Activated naive CD4-positive, alpha-beta T cell treated with anti-CD3 and anti-CD28 coated beads for 36 hours (primary cell): ENCODE measurements around the gene EPS8L1. TPM values are rescaled to one million over a fixed set of nuclear protein-coding genes. Genes with fewer than 3 reads are reported as not detected.

Experiments
- CTCF ChIA-PET: fragments of 350-600 bp; sonication (Branson Sonifier 250); formaldehyde crosslinking; loops from one replicate; lab custom pipeline; 2021; ENCODE audit warnings: antibody characterized with exemption; lab: Charles Lee
- DNase-seq: peaks from one replicate; pipeline ENCODE4 v3.0.0-alpha.2; 2020
- H3K27ac Mint-ChIP-seq: one replicate; pipeline ENCODE4 v1.8.0; 2021; ENCODE audit warnings: mild to moderate bottlenecking, mixed read lengths
- H3K27me3 Mint-ChIP-seq: one replicate; pipeline ENCODE4 v1.8.0; 2021; ENCODE audit warnings: low read depth, mixed read lengths
- H3K36me3 Mint-ChIP-seq: one replicate; pipeline ENCODE4 v1.8.0; 2021; ENCODE audit warnings: low read depth, mixed read lengths
- H3K4me1 Mint-ChIP-seq: one replicate; pipeline ENCODE4 v1.8.0; 2021; ENCODE audit warnings: low read depth, mixed read lengths
- H3K4me3 Mint-ChIP-seq: one replicate; pipeline ENCODE4 v1.8.0; 2021; ENCODE audit warnings: mild to moderate bottlenecking, moderate library complexity, mixed read lengths
- H3K9me3 Mint-ChIP-seq: one replicate; pipeline ENCODE4 v1.8.0; 2021; ENCODE audit warnings: mixed read lengths
- intact Hi-C: fragments of 100-400 bp; cut with micrococcal nuclease; formaldehyde crosslinking; loops from one replicate; pipeline ENCODE4 v1.15.1; 2023
- total RNA-seq, 2 experiments: library from RNA; stranded (reverse); gene quantifications; one replicate each; pipeline ENCODE4 v1.2.3, GENCODE V29; 2021

Gene EPS8L1
- total RNA-seq, 2 experiments from 2014 or later = 0.88 to 0.89 TPM

- Mint-ChIP-seq H3K9me3 (no peaks in the 10 kb centered on the region), H3K27ac (peak overlapping the region; percentile 65), H3K4me1 (peaks cover 20% of the 10 kb centered on the region), H3K27me3 (no peaks in the 10 kb centered on the region), H3K4me3 (peak overlapping the region; percentile 35), H3K36me3 (peaks cover 14% of the 10 kb centered on the region)
- intact Hi-C loops = no loop called here
- CTCF ChIA-PET = no interaction called here
- DNase-seq = peak; percentile 62
Observed at GRCh38 chr19:55041627-55042343, 33.9 kb upstream of the EPS8L1 start.

DNA sequence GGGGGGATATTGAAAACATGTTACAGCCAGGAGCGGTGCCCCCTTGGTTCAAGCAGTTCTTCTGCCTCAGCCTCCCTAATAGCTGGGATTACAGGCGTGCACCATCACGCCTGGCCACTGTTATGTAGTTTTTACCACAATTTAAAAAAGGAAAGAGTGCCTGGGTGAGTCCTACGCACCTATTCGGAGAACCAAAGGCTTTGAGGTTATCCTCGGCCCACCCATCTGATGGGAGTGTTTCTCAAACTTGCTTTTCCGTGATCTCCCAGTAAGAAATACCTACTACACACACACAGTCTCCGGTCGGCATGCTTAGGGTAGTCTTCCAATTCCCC, 33.4 kb upstream of the EPS8L1 start:
- DNase-seq = no peak
- Mint-ChIP-seq H3K27ac (peak overlapping the region; percentile 65), H3K27me3 (no peaks in the 10 kb centered on the region), H3K36me3 (peaks cover 14% of the 10 kb centered on the region), H3K4me3 (peak overlapping the region; percentile 35), H3K9me3 (no peaks in the 10 kb centered on the region), H3K4me1 (peaks cover 20% of the 10 kb centered on the region)
- intact Hi-C loops = no loop called here
- CTCF ChIA-PET = no interaction called here

DNA sequence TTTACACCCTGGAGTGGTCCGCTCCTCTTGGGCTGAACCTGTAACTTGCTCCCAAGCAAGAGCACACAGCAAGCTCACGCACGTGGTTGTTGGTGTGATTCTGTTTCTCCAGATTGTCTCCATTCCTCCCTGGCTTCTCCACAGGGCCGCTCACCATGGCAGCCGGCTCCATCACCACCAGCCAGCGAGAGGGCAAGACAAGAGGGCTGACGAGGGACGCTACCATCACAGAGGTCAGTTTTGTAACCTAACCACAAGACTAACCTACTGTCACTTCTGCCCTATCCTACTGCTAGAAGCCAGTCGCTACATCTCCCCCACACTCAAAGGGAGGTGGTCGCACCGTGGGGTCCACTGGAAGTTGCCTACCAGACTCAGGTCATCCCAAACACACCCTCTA, 33.0 kb upstream of the EPS8L1 start:
- CTCF ChIA-PET = no interaction called here
- peaks cover 16% of the 10 kb centered on the region for H3K36me3 Mint-ChIP-seq
- H3K27ac Mint-ChIP-seq = peak overlapping the region; percentile 65
- H3K9me3 Mint-ChIP-seq = no peaks in the 10 kb centered on the region
- DNase-seq = no peak
- intact Hi-C loops = no loop called here
- H3K27me3 Mint-ChIP-seq = no peaks in the 10 kb centered on the region
- peaks cover 20% of the 10 kb centered on the region for H3K4me1 Mint-ChIP-seq
- no peak overlapping the region for H3K4me3 Mint-ChIP-seq

- no peaks in the 10 kb centered on the region for H3K9me3 Mint-ChIP-seq
- CTCF ChIA-PET = no interaction called here
- intact Hi-C loops = no loop called here
- no peak overlapping the region for H3K4me3 Mint-ChIP-seq
- H3K27ac Mint-ChIP-seq = peak overlapping the region; percentile 30
- H3K36me3 Mint-ChIP-seq = peaks cover 26% of the 10 kb centered on the region
- no peak for DNase-seq
- H3K27me3 Mint-ChIP-seq = no peaks in the 10 kb centered on the region
- peaks cover 20% of the 10 kb centered on the region for H3K4me1 Mint-ChIP-seq
Observed at GRCh38 chr19:55044286-55044685, 31.4 kb upstream of the EPS8L1 start.

GRCh38 chr19:55044771-55045716, 30.6 kb upstream of the EPS8L1 start:
- H3K9me3 Mint-ChIP-seq = no peaks in the 10 kb centered on the region
- no peak overlapping the region for H3K4me3 Mint-ChIP-seq
- intact Hi-C loops = no loop called here
- peaks cover 18% of the 10 kb centered on the region for H3K4me1 Mint-ChIP-seq
- no peak for DNase-seq
- CTCF ChIA-PET = no interaction called here
- no peak overlapping the region for H3K27ac Mint-ChIP-seq
- no peaks in the 10 kb centered on the region for H3K27me3 Mint-ChIP-seq
- H3K36me3 Mint-ChIP-seq = peaks cover 24% of the 10 kb centered on the region

DNA sequence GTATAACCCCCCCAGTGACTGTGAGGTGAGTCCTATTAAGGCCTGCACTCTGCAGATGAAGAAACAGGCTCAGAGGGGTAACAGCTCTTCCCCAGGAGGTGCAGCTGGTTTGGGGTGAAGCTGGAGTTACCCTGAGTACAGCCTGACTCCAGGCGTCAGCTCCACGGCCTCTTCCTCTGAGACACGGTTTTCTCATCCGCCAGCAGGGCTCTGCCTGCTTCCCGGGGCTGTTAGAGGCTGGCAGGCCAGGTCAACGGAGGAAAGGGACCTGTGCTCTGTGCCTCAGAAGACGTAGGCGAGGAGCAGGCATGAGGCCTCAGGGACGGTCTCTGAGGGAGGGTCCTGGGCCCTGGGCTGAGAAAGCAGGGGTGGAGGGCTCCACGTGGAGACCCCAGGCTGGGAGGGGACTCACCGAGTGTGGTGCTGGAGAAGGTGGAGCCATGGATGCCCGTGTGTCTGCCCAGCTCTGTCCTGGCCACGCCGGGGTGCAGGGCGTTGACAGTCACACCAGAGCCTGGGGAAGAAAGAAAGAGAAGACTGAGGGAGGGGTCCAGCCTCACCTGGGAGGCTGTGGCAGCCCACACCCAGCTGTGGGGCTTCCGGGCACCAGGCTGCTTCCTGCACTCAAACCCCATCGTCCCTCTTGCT, 28.6 kb upstream of the EPS8L1 start:
- CTCF ChIA-PET = no interaction called here

DNA sequence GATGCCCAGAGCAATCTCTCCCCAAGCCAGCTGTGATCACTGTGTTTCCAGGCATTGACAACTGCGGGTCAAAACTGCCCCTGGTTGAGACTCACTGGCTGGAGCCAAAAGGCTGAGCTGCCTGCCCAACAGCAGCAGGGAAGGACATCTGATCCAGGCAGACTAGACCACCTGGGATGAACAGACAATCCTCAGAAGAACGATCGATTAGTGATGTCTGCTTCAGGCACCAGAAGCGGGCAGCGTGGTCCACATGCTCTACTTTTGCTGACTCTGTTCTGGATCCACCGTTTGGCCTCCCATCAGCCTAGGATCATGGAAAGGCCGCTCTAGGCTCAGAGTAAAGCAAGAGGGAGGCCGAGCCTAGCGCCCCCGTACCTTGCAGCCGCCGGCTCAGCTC, 27.7 kb upstream of the EPS8L1 start:
- Mint-ChIP-seq H3K4me1 (no peaks in the 10 kb centered on the region), H3K27me3 (no peaks in the 10 kb centered on the region), H3K27ac (no peak overlapping the region), H3K36me3 (peaks cover 29% of the 10 kb centered on the region), H3K9me3 (no peaks in the 10 kb centered on the region), H3K4me3 (no peak overlapping the region)
- CTCF ChIA-PET = no interaction called here
- DNase-seq = no peak
- intact Hi-C loops = no loop called here

More for the DNA sequence above, 28.6 kb upstream of the EPS8L1 start:
- no peak overlapping the region for H3K27ac Mint-ChIP-seq
- DNase-seq = no peak
- no peaks in the 10 kb centered on the region for H3K27me3 Mint-ChIP-seq
- H3K9me3 Mint-ChIP-seq = no peaks in the 10 kb centered on the region
- no peak overlapping the region for H3K4me3 Mint-ChIP-seq
- H3K36me3 Mint-ChIP-seq = peaks cover 30% of the 10 kb centered on the region
- H3K4me1 Mint-ChIP-seq = peaks cover 8% of the 10 kb centered on the region
- intact Hi-C loops = no loop called here

- CTCF ChIA-PET = no interaction called here
- H3K4me3 Mint-ChIP-seq = no peak overlapping the region
- no peaks in the 10 kb centered on the region for H3K27me3 Mint-ChIP-seq
- DNase-seq = no peak
- H3K36me3 Mint-ChIP-seq = peaks cover 31% of the 10 kb centered on the region
- no peaks in the 10 kb centered on the region for H3K4me1 Mint-ChIP-seq
- H3K9me3 Mint-ChIP-seq = no peaks in the 10 kb centered on the region
- intact Hi-C loops = no loop called here
- H3K27ac Mint-ChIP-seq = no peak overlapping the region
Observed at GRCh38 chr19:55048446-55048845, 27.2 kb upstream of the EPS8L1 start.

- CTCF ChIA-PET = no interaction called here
- Mint-ChIP-seq H3K4me1 (peaks cover 2% of the 10 kb centered on the region), H3K36me3 (peaks cover 33% of the 10 kb centered on the region), H3K9me3 (no peaks in the 10 kb centered on the region), H3K27me3 (no peaks in the 10 kb centered on the region), H3K27ac (no peak overlapping the region), H3K4me3 (no peak overlapping the region)
- intact Hi-C loops = no loop called here
- DNase-seq = no peak
Observed at GRCh38 chr19:55050749-55051532, 24.7 kb upstream of the EPS8L1 start.

DNA sequence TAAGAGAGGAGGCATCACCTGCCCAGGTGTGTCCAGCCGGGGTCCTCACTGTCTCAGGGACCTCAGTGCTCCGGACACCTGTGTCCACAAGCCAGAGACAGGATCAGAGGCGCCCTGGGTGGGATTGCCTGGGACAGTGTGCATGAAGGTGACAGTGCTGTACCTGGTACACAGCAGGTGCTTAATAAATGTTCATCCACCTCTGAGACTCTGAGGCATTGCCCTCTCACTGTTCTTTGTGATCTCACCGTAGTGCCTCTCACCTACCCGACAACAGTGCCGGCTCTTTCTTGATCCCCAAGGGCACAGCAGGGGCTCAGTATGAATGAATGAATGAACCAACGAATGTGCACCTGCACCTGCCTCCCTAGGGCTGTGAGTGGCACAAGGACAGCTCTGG, 21.9 kb upstream of the EPS8L1 start:
- H3K4me3 Mint-ChIP-seq = no peak overlapping the region
- intact Hi-C loops = no loop called here
- peaks cover 35% of the 10 kb centered on the region for H3K36me3 Mint-ChIP-seq
- peaks cover 2% of the 10 kb centered on the region for H3K4me1 Mint-ChIP-seq
- no peaks in the 10 kb centered on the region for H3K27me3 Mint-ChIP-seq
- no peak overlapping the region for H3K27ac Mint-ChIP-seq
- no peaks in the 10 kb centered on the region for H3K9me3 Mint-ChIP-seq
- CTCF ChIA-PET = interaction anchor here (0.6 kb wide), 1 partner anchor 657 kb away, joined by 3 read pairs; no protein-coding TSS in a partner anchor
- no peak for DNase-seq

DNA sequence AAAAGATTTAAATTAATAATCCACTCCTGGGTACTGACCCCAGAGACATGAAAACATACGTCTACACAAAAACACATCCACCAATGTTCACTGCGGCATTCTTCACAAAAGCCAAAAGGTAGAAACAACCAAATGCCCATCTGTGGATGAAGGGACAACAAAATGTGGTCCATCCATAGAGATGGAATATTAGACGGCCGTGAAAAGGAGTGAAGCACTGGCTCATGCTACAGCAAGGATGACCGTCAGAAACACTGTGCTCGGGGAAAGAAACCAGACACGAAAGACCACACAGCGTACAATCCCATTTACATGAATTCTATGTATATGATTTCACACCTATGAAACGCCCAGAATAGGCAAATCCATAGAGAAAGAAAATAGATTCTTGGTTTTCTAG, 18.8 kb upstream of the EPS8L1 start:
- H3K4me1 Mint-ChIP-seq = peaks cover 15% of the 10 kb centered on the region
- peaks cover 32% of the 10 kb centered on the region for H3K36me3 Mint-ChIP-seq
- H3K27me3 Mint-ChIP-seq = no peaks in the 10 kb centered on the region
- CTCF ChIA-PET = interaction anchor here (0.7 kb wide), 1 partner anchor 1063 kb away, joined by 4 read pairs; no protein-coding TSS in a partner anchor
- no peaks in the 10 kb centered on the region for H3K9me3 Mint-ChIP-seq
- H3K27ac Mint-ChIP-seq = no peak overlapping the region
- H3K4me3 Mint-ChIP-seq = no peak overlapping the region
- intact Hi-C loops = no loop called here
- no peak for DNase-seq
